MCF 10A (cell line): Measurements from ENCODE around the gene TCF7L2. TPM values are rescaled to one million over a fixed set of nuclear protein-coding genes. Genes with fewer than 3 reads are reported as not detected.
A peak's percentile ranks its signal among the peaks of the same experiment; 100 is the strongest.
"Not testable (repeated sequence)": the region's sequence is repeated elsewhere in the genome, so short reads cannot be mapped to it uniquely, and the experiment has no call there.

ENCODE experiments used
- BruUV-seq: library from RNA; stranded (reverse); fragments of 400-500 nt; replicated peaks from 2 replicates; lab custom pipeline; 2021; lab: Mats Ljungman, UMichigan
- CTCF ChIA-PET: fragments of 300-600 bp; sonication (Branson Sonifier 250); formaldehyde crosslinking; extraction: SDS; loops from one replicate; lab custom pipeline; 2021; ENCODE audit warnings: antibody characterized with exemption, inconsistent platforms; lab: Yijun Ruan, JAX
- POLR2A ChIA-PET: fragments of 300-600, 350-650 bp; sonication (Branson Sonifier 250); formaldehyde crosslinking; extraction: SDS; loops from one replicate; lab custom pipeline; 2020; ENCODE audit warnings: antibody characterized with exemption, inconsistent platforms; lab: Yijun Ruan, JAX
- DNase-seq: peaks from one replicate; pipeline ENCODE4 v3.0.0-alpha.2; 2018; ENCODE audit not compliant: unreplicated experiment
- H3K27ac Mint-ChIP-seq: one replicate; pipeline ENCODE4 v1.8.0; 2022; ENCODE audit warnings: mild to moderate bottlenecking, low read depth, mixed read lengths; ENCODE audit not compliant: unreplicated experiment
- H3K27me3 Mint-ChIP-seq: one replicate; pipeline ENCODE4 v1.8.0; 2022; ENCODE audit warnings: mixed read lengths; ENCODE audit not compliant: insufficient read depth, unreplicated experiment
- H3K36me3 Mint-ChIP-seq: one replicate; pipeline ENCODE4 v1.8.0; 2022; ENCODE audit warnings: mild to moderate bottlenecking, moderate library complexity, mixed read lengths; ENCODE audit not compliant: insufficient read depth, unreplicated experiment
- H3K4me1 Mint-ChIP-seq: one replicate; pipeline ENCODE4 v1.8.0; 2022; ENCODE audit warnings: mixed read lengths; ENCODE audit not compliant: insufficient read depth, unreplicated experiment
- H3K4me3 Mint-ChIP-seq: one replicate; pipeline ENCODE4 v1.8.0; 2022; ENCODE audit warnings: mild to moderate bottlenecking, moderate library complexity, mixed read lengths; ENCODE audit not compliant: unreplicated experiment
- H3K9me3 Mint-ChIP-seq: one replicate; pipeline ENCODE4 v1.8.0; 2022; ENCODE audit warnings: mixed read lengths; ENCODE audit not compliant: unreplicated experiment
- CTCF ChIP-seq: fragments of 200-600 bp; IDR thresholded peaks from one replicate; pipeline ENCODE4 v1.8.0; 2022; ENCODE audit warnings: antibody characterized with exemption, mild to moderate bottlenecking; ENCODE audit not compliant: unreplicated experiment
- intact Hi-C: fragments of 100-400 bp; cut with micrococcal nuclease; formaldehyde crosslinking; loops from 2 replicates; pipeline ENCODE4 v1.14.1; 2022
- total RNA-seq: library from RNA; stranded (reverse); gene quantifications from 2 replicates; pipeline ENCODE4 v1.2.3, GENCODE V29; 2022

Gene TCF7L2
- total RNA-seq, 1 experiment from 2014 or later: 25.2 TPM

GRCh38 chr10:113104047-113104446 is 154.0 kb downstream of the TCF7L2 start:
- no peaks in the 10 kb centered on the region for H3K9me3 Mint-ChIP-seq
- H3K27me3 Mint-ChIP-seq: no peaks in the 10 kb centered on the region
- BruUV-seq: no TSS peak
- POLR2A ChIA-PET: no interaction called here
- intact Hi-C loops: no loop called here
- TF ChIP-seq CTCF: no peak
- DNase-seq: no peak
- CTCF ChIA-PET: interaction anchor here (0.6 to 1.9 kb wide), 3 partner anchors 22 to 619 kb away, joined by 3 to 5 read pairs (median 4); no protein-coding TSS in a partner anchor
- H3K4me1 Mint-ChIP-seq: peaks cover 30% of the 10 kb centered on the region
- peaks cover 21% of the 10 kb centered on the region for H3K36me3 Mint-ChIP-seq
- H3K4me3 Mint-ChIP-seq: no peak overlapping the region
- no peak overlapping the region for H3K27ac Mint-ChIP-seq

DNA sequence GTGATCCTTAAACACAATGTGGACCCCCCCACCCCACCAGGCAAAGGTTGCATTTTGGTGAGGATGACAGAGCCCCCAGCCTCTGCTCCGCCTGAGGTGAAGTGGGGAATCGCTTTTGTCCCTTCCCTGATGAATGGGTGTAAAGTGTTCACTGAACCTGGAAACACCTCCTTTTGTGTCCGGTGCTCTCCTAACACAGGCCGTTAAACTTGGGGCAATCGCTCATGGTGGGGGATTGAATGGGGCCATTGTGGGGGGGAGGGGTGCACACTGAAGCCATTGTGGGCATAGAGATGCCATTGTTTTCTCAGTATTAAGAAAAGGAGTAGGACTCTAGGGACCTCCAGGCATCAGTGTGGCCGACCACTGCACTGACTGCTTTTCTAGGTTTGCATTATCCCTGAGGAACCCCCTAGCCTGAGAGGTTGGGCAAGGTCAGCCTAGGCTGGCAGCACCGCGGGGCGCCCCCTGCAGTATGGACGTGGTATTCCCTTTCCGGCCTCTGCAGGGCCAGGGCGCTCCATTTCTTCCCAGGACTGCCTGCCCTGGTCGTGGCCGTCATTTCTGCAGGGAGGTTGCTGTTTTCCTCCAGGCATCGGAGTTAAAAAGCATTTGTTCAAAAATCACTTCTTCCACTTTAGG is 158.3 kb downstream of the TCF7L2 start:
- peak; percentile 22 for DNase-seq
- H3K27me3 Mint-ChIP-seq: no peaks in the 10 kb centered on the region
- peak; percentile 74 for TF ChIP-seq CTCF
- no peak overlapping the region for H3K27ac Mint-ChIP-seq
- peaks cover 18% of the 10 kb centered on the region for H3K4me1 Mint-ChIP-seq
- H3K36me3 Mint-ChIP-seq: peaks cover 21% of the 10 kb centered on the region
- H3K4me3 Mint-ChIP-seq: no peak overlapping the region
- H3K9me3 Mint-ChIP-seq: no peaks in the 10 kb centered on the region
- ChIA-PET POLR2A (interaction anchor here (1.4 kb wide), 1 partner anchor 158 kb away, joined by 3 read pairs; the partner anchor contains the start of gene TCF7L2), CTCF (interaction anchor here (1.2 kb wide), 1 partner anchor 149 kb away, joined by 3 read pairs; no protein-coding TSS in a partner anchor)
- BruUV-seq: no TSS peak
- intact Hi-C loops: no loop called here

GRCh38 chr10:113108948-113109347 is 158.9 kb downstream of the TCF7L2 start:
- intact Hi-C loops: no loop called here
- BruUV-seq: no TSS peak
- POLR2A ChIA-PET: interaction anchor here (0.8 to 1.8 kb wide), 5 partner anchors 9 to 159 kb away, joined by 3 to 6 read pairs (median 3); partner anchors contain the start of gene TCF7L2
- Mint-ChIP-seq H3K4me1 (peaks cover 18% of the 10 kb centered on the region), H3K27me3 (no peaks in the 10 kb centered on the region), H3K27ac (no peak overlapping the region), H3K4me3 (no peak overlapping the region), H3K36me3 (peaks cover 21% of the 10 kb centered on the region), H3K9me3 (no peaks in the 10 kb centered on the region)
- TF ChIP-seq CTCF: no peak
- DNase-seq: no peak
- CTCF ChIA-PET: interaction anchor here (0.5 to 1.2 kb wide), 4 partner anchors 14 to 276 kb away, joined by 4 read pairs; no protein-coding TSS in a partner anchor

DNA sequence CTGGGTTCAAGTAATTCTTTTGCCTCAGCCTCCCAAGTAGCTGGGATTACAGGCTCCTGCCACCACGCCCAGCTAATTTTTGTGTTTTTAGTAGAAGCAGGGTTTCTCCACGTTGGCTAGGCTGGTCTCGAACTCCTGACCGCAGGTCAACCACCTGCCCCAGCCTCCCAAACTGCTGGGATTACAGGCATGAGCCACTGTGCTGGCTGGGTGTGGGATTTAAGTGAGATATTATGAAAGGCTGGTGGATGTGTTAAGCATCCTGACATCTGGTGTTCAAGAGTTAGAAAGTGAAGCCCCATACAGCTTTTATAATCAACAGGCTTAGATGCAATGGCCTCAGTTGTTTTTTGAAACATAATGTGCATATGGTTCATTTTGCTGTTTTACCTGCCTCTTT is 159.4 kb downstream of the TCF7L2 start:
- peaks cover 18% of the 10 kb centered on the region for H3K4me1 Mint-ChIP-seq
- POLR2A ChIA-PET: interaction anchor here (0.6 to 1.8 kb wide), 6 partner anchors 10 to 211 kb away, joined by 3 to 6 read pairs (median 3); partner anchors contain the start of gene TCF7L2
- BruUV-seq, intact Hi-C loops, H3K27ac Mint-ChIP-seq, H3K4me3 Mint-ChIP-seq, H3K27me3 Mint-ChIP-seq, DNase-seq, H3K9me3 Mint-ChIP-seq: not testable (repeated sequence)
- H3K36me3 Mint-ChIP-seq: peaks cover 21% of the 10 kb centered on the region
- CTCF ChIA-PET: interaction anchor here (0.5 to 1.2 kb wide), 5 partner anchors 14 to 276 kb away, joined by 3 to 4 read pairs (median 4); no protein-coding TSS in a partner anchor
